NCI-H510A (cell line): ENCODE measurements around the gene IFNK.
A peak's percentile ranks its signal among the peaks of the same experiment; 100 is the strongest.

Experiments
- DNase-seq: peaks from one replicate; lab custom pipeline; 2025; lab: John Stamatoyannopoulos, UW

IFNK gene

DNA sequence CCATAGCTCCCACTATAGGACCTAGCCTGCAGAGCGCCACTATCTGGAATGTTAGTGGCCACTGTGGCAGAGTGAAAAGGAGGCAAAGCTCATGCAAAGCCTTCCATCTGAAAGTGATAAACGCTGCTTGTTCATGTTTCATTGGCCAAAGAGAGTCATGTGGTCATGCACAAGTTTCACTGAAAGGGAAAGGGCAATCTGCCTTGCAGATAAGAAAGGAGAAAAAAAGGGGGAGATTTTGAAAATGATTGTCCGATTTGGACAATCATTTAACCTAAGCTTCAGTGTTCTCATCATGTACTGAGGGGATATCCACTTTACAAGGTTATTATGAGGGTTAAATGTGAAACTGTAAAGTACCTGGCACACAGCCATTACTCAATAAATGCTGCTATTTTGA is 14.6 kb downstream of the IFNK start:
- no peak for DNase-seq

DNA sequence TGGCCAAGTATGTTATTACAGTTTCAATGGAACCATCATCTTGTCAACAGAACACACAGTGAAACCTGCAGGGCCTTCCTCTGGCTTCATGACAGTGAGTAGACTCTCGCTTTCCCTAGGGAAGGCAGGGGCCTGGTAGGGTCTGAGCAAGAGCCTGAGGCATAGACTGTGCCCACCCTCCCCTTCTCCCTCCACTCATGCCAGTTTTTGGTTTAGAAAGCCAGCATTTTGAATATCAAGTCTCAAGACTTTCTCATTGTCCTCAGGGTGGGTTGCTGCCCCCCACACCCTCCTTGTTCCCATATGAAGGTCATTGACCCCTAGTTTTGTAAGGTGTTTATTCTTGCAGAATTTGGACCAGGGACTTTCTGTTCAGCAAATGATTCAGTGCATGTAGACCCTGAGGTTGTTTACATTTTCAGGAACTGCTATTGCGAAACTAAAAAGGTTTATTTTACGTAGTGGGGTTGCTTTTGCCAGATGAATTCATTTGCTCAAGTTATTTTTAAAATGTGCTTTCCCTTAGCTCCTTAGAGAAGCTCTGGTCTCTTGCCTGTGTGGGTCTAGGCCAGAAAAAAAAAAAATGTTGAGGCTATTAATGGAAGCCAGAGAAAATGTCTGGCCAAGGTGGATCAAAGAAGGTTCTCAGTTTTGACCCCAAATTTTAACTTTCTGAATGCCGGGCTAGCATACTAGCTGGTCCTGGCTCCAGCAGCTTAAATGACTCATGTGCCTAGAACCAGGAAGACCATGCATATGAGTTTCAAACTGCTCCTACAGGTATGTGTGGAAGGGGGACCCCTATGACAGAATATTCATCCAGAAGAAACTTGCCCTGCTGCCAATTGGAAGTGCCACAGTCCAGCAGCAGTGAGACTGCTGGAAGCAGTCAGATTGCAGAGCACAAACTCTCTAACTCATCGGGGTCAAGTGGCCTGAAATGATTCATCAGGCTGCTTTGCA is 15.7 kb downstream of the IFNK start:
- DNase-seq, result no peak

DNA sequence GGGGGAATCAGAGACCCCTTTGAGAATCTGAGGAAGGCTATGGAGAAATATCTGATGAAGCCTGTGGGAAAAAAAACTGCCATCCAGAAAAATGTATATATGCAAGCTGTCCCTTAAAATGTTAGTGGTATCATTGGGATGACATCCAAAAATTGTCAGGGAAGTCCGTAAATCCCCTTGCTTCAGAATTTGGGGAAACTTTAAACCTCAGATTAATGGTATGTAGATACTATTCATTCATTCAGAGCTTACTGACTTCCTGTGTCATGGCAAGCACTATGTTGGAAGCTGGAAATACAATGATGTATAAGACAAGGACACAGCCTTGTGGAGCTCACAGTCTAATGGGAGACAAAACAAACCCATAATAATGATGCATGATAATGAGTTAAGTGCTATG is 16.4 kb downstream of the IFNK start:
- DNase-seq, result no peak

DNA sequence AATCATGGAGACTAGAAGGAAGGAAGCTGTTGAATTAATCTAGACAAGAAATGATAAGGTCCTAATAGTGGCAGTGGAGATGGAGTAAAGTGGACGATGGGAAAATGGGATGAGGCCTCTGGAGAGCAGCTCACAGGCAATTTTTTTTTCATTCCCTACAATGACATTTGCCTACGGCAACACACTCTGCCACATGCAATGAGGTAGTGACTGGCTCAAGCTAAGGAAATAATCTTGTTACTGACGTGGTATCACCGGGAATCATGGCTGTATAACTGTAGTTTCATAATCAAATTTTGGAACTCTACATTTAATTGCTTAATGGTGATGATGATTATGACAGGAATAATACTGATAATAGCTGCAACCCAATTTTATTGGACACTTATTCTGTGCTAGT is 17.6 kb downstream of the IFNK start:
- DNase-seq, result no peak

DNA sequence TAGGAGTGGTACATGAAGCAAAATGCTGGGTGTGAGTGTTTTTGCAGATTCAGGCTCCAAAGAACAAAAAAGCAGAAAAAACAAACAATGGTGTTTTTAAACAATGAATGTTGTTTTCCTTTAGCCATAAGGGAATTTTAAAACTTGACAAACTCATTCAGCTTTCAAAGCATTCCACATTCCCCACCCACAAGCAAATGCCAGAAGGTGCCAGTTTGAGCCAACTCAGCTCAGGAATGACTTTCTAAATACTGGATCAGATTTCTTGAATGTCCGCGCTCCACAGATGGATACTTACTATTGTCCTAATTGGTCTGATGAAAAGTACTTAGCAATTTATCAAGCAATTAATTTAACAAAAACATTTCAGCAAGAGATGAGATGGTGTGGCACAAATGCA is 18.4 kb downstream of the IFNK start:
- no peak for DNase-seq

DNA sequence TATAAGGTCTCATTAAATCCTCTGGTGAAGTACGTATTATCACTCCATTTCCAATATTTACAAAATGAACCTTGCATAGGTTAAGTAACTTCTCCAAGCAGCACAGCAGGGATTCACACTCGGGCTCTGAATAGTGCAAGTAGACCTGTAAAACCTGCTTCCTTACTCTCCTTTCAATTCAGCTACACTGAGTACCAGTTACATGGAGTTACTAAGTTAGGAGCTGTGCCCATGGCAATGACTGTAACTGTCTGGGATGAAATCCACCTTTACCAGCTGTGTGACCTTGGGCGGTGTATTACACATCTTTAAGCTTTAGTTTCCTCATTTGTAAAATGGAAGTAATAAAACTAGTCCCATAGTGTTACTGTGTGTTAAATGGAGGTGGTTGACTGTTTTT is 21.4 kb downstream of the IFNK start:
- no peak for DNase-seq

DNA sequence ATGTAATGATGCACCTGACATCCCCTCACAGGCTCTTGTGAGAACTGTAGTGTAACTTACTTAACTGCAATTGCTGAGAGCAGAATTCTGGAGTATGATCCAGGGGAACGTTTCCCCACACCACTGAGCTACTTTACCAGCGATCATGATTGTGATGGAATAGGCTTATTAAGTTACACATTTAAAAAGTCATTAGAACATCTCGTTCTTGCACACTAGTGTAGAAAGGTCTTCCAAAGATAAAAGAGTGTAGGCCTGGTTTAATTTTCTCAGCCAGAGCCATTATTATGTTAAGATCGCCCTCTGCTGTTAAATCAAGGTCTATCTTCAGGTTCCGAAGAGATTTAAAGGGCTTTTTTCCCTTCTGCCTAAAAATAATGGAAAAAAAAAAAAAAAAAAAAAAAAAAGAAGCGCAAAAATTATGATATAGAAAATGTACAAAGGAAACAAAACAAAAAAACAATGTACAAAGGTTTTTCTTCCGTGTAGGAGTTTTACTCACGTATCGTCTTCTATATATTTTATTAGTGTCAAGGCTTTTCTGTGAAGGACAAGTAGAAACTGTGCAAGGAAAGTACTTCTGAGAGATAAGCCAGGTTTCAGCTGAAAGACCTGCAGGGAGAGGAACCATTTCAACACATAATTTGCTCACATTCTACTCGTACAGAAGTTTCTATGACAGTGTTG is 24.1 kb downstream of the IFNK start:
- DNase-seq, result no peak

DNA sequence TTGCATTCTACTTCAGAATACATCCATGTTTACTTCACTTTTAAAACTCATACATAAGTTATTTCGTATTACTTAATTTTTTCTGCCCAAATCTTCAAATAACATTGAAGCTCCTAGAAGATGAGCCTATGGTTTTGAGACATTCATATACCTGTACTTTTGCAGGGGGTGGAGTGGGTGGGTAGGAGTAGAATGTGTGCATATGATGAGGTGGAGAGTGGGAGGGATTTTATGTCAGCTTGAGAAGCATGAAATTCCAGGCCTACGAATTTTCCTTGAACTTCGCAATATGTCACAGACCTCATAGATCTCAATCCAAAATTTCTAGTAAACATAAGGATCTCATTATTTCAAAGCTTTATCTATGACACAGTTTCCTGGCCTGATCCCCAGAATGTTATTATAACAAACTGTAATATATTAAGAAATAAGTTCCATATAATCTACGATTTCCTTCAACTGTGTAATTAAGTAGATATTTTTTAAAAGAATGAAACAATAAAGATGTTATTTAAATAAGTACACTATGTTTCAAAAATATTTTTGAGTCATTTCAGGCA is 25.2 kb downstream of the IFNK start:
- DNase-seq, result no peak

DNA sequence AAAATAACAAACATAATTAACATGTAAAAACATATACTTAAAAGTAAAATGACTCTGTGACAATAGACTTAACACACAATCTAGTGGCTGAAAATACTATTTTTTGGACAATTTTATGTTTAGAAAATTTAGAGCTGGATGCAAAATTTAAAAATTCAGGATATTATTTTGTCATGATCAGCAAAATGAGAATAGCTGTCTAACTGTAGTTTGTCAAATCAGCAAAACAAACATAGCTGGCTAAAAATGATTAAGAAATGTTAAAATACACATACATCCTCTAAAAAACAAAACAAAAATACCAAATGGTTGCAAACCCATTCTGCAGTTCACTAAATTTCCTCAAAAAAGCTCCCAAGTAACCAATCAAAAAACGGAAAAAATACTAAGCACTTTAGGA is 30.6 kb downstream of the IFNK start:
- DNase-seq, result no peak

DNA sequence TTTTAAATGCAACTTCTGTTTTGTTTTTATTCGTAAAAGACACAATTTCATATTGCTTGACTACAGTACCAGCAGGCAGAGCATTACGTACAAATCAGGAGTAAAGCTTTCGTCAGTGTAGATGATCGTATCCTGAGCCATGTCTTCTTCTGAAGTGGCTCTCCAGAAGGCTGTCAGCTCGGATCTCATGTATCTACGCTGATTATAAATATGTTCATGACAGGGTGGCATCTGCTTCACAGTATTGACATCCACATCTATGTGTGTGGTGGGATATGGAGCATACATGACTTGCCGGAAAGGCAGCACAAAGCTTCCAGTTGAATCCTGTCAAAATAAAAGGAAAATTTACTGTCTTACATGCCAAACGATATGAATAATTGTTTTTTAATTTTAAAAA is 32.4 kb downstream of the IFNK start:
- no peak for DNase-seq

DNA sequence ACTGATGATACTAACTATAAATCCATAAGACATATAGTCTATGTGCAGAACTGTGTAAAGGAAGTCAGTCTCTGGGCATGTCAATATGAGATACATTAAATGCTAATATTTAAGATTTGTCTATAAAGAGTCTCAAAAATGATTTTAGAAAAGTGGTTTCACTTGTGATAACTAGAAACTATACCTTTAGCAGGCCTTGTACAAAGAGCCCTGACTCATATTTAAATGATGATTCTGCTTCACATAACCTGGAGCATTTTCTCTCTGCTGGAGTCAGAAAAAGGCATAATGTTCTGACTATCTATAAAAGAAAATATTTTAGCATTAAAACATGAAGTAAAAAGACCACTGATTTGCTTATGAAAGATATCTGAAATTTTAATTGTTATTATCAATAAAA is 34.2 kb downstream of the IFNK start:
- no peak for DNase-seq

DNA sequence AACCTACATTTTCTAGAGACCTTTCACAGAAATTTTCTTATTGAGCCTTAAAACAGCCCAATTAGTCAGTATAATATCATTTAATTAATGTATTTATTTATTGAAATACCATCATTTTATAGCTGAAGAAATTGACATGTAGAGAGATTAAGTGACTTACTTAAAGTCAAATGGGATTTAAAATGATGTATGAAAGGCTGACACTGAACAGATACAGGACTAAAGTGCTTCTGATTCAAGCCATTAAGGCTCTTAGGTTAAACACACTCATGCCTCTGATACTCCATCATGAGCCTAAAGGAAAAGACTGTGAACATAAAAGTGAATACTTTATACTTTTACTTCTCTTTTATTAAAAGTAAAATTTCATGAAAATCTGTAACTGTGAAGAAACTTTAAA is 36.4 kb downstream of the IFNK start:
- DNase-seq, result no peak

DNA sequence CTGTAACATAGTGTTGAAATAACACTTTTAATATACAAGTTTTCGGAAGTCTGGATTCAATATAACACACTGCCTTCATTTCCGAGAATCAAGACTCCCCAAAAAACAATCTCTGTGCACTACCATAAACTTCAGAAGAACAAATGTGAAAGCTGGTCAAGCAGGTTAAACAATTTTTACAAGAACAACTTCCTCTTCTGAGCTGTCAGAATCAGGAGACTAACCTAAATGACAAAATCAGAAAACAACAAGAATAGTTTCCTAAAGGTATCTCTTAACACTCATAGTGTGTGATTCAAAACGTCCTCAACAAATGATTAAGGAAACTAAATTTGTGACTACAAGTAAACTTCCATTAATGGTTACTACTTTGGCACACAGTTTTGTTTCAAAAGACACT is 37.6 kb downstream of the IFNK start:
- DNase-seq, result no peak

DNA sequence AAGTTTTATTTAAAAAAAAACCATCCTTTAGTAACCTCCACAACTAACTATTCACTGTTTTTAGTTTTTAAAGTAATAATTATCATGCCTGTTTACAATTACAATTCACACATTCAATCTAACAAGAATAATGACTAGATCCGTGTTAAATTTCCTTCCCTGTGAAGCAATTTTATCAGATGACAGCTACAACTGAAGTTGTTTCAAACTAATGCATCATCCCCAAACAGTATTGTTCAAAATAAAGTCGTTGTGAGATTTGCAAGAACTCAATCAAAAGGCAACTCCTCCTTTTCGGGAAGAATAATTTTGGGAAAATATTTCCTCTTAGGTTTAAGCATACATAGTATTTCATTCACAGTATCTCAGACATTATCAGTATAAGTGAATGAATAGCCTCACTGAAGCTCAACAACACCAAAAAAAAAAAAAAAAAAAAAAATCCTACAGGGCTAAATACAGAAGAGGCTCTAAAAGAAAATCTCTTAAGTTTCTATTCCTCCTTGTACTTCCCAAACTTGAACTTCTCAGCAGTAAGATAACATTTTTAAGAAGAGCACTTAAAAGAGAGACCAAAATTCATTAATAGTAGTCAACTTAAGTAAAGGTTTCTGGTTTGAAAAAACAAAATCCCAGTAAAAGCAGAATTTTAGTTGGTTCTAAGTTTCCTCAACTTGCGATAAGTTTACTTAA is 39.8 kb downstream of the IFNK start:
- DNase-seq, result no peak

DNA sequence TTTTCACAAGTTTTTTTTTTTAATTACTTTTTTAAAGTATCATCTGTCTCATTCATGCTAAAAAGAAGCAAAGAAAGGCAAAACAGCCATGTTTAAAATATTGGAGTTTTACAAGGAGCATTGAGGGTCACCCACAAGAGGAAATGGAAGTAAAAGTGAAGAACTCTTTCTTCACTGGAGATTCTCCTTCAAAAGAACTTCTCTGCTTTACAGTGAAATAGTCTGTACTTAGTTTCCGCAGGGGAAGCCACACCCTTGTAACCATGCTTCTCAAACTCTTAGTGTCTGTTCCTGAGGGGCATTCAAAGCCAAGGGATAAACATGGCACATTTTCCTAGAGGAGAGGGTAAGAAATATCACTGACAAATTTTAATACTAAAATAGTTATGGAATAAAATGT is 40.6 kb downstream of the IFNK start:
- no peak for DNase-seq

DNA sequence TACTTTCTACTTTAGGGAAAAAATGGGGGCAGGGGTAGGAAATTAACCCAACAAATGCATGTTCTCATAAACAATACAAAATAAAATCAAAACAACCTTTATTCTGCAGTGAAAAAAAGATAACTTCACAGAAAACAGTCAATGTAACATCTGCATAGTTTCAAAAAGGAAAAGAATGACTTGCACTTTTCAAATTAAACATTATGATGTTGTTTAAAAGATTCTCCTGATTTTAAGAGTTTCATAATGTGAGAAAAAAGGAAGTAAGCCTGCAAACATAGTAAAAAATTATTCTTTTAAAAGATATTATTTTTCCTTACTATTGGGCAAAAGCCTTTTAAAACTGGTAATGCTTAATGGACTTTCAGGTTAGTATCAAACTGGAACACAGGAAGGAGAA is 41.6 kb downstream of the IFNK start:
- no peak for DNase-seq

DNA sequence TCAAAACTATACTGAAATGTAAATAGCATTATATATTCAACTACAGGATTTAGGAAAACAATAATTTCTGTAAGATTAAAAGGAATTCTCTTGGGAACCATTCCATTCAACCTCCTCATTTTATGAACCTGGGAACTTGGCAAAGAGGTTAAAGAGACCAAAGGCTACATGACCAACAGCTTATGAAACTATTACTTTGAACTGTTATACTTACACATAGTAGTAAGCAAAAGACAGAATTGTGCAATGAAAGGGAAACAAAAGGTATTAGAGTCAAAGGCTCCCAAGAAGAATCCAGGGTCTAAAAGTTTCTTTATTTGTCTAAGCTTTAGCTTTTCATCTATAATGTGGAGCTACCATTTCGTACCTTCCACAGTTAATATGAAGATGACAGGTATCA is 42.0 kb downstream of the IFNK start:
- DNase-seq, result no peak

DNA sequence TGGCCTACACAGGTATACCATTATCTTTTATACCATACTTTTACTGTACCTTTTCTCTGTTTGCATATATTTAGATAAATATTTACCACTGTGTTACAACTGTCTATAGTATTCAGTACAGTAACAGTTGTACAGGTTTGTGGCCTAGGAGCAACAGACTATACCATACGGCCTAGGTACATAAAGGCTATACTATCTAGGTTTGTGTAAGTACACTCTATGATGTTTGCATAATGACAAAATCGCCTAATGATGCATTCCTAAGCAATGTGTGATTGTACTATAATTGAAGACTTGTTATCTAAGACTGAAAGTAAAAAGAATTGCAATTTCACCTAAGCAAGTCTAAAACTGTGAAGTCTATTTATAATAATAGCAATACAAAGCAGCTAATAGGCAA is 45.3 kb downstream of the IFNK start:
- DNase-seq, result no peak

DNA sequence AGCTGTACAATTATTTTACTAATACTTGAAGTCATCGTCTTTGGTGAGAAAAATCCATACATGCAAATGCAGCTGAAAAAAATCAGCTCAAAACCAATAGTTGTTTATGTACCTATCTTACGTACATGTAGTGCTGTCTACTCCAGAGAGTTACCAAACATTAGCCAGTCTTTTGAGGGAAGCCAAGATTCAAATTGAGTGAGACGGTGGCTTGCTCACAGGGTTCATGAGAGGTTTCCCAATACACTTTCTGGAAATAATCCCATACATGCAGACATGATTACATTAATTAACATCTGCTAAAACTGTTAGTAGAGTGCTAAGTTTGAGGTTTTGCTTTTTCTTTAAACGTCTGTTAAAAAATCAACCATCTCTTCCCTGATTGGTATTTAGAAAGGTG is 46.9 kb downstream of the IFNK start:
- DNase-seq, result no peak

DNA sequence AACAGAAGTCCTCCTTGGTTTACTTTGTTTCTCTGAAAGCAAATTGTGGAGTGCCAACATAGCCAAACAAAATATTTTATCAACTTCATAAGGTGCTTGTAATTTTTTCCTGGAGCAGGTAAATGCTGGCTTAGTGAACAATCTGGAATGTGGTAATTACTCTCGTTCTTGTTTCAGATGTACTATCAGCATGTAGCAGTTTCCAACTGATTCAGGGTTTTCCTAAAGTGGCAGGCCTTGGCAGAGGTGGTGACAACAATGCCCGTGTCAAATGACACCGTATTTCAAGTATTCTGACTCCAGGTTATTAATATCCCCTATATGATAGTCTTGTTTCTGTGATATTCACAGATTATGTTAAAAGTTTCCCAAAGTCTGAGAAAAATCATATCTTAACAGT is 48.0 kb downstream of the IFNK start:
- DNase-seq, result no peak

DNA sequence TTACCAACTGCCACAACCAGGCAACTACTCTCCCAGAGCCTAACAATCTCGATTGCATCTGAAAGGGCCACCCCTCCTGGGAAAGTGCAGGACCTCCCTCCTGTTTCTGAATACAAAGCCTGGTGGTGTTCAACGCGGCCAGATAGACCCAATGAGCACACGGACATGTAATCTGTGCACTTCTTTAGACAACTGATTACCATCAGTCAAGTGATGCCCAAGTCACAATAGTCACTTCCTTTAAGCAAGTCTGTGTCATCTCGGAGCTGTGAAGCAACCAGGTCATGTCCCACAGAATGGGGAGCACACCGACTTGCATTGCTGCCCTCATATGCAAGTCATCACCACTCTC is 48.5 kb downstream of the IFNK start:
- DNase-seq, result no peak

DNA sequence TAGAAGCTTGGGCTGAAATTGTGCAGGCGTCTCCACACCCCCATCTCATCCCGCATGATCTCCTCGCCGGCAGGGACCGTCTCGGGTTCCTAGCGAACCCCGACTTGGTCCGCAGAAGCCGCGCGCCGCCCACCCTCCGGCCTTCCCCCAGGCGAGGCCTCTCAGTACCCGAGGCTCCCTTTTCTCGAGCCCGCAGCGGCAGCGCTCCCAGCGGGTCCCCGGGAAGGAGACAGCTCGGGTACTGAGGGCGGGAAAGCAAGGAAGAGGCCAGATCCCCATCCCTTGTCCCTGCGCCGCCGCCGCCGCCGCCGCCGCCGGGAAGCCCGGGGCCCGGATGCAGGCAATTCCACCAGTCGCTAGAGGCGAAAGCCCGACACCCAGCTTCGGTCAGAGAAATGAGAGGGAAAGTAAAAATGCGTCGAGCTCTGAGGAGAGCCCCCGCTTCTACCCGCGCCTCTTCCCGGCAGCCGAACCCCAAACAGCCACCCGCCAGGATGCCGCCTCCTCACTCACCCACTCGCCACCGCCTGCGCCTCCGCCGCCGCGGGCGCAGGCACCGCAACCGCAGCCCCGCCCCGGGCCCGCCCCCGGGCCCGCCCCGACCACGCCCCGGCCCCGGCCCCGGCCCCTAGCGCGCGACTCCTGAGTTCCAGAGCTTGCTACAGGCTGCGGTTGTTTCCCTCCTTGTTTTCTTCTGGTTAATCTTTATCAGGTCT is 49.0 kb downstream of the IFNK start, which contains the start of gene C9orf72:
Gene C9orf72 (minus strand): TSS at position 564 of the 716 bp plus-strand sequence. CDS start 6,361 bp downstream, outside the sequence.
- DNase-seq, result peak; percentile 35
